Retinal pigment epithelial cell (primary cell): Measurements from ENCODE around the gene PCDH8.
"Not testable (repeated sequence)": the region's sequence is repeated elsewhere in the genome, so short reads cannot be mapped to it uniquely, and the experiment has no call there.

ENCODE experiments used
- DNase-seq: peaks from one replicate; pipeline ENCODE4 v3.0.0-alpha.2; 2010; ENCODE audit warnings: low read depth
- H3K4me3 ChIP-seq: 2 replicates; pipeline ENCODE4 v1.5.1; 2011; ENCODE audit warnings: mild to moderate bottlenecking, low read length, control low read depth, moderate library complexity
- CTCF ChIP-seq: conservative IDR thresholded peaks from 2 replicates; pipeline ENCODE4 v1.5.1; 2011; ENCODE audit warnings: low read depth, low read length, control low read depth, inconsistent platforms

The PCDH8 gene

GRCh38 chr13:52827839-52828238 is 20.6 kb downstream of the PCDH8 start:
- no peak for DNase-seq
- no peak for TF ChIP-seq CTCF
- no peak overlapping the region for H3K4me3 ChIP-seq

- not testable (repeated sequence) for DNase-seq, H3K4me3 ChIP-seq
These were observed 30.6 kb downstream of the PCDH8 start for GRCh38 chr13:52817886-52818285.

GRCh38 chr13:52815330-52815729 is 33.1 kb downstream of the PCDH8 start:
- H3K4me3 ChIP-seq, result no peak overlapping the region
- no peak for DNase-seq
- no peak for TF ChIP-seq CTCF

- no peak overlapping the region for H3K4me3 ChIP-seq
- TF ChIP-seq CTCF, result no peak
- no peak for DNase-seq
These were observed 35.5 kb downstream of the PCDH8 start for GRCh38 chr13:52812941-52813340.

GRCh38 chr13:52811841-52812240 is 36.6 kb downstream of the PCDH8 start:
- H3K4me3 ChIP-seq, result no peak overlapping the region

GRCh38 chr13:52810526-52810925 is 37.9 kb downstream of the PCDH8 start:
- no peak for DNase-seq
- no peak overlapping the region for H3K4me3 ChIP-seq
- TF ChIP-seq CTCF, result no peak

More at GRCh38 chr13:52811841-52812240, 36.6 kb downstream of the PCDH8 start:
- TF ChIP-seq CTCF, result no peak
- DNase-seq, result no peak

- no peak overlapping the region for H3K4me3 ChIP-seq
- no peak for TF ChIP-seq CTCF
- no peak for DNase-seq
These were observed 38.4 kb downstream of the PCDH8 start for GRCh38 chr13:52810011-52810410.

- H3K4me3 ChIP-seq, result no peak overlapping the region
- peak; percentile 68 for DNase-seq
- peak; percentile 77 for TF ChIP-seq CTCF
These were observed 39.1 kb downstream of the PCDH8 start for GRCh38 chr13:52809310-52809769.
